HPDE6-E6E7 (cell line): ENCODE results near the gene ASH1L.
"Not testable (repeated sequence)": the region's sequence is repeated elsewhere in the genome, so short reads cannot be mapped to it uniquely, and the experiment has no call there.

Source experiments
- DNase-seq: peaks from one replicate; pipeline ENCODE4 v3.0.0; 2011; ENCODE audit warnings: missing footprints; ENCODE audit errors: extremely low spot score

ASH1L gene

DNA sequence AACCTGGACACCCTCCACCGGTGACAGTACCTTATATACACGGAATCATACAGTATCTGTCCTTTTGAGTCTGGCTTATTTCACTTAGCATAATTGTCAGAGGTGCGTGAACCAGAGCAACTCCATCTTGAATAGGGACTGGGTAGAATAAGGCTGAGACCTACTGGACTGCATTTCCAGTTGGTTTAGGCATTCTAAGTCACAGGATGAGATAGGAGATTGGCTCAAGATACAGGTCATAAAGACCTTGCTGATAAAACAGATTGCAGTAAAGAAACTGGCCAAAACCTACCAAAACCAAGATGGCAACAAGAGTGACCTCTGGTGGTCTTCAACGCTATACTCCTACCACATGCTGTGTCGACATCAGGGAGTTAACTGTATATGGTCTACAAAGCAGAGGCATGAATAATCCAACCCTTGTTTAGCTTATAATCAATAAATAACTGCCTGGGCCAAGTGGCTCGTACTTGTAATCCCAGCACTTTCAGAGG is 255.3 kb downstream of the ASH1L start:
- DNase-seq, result no peak

DNA sequence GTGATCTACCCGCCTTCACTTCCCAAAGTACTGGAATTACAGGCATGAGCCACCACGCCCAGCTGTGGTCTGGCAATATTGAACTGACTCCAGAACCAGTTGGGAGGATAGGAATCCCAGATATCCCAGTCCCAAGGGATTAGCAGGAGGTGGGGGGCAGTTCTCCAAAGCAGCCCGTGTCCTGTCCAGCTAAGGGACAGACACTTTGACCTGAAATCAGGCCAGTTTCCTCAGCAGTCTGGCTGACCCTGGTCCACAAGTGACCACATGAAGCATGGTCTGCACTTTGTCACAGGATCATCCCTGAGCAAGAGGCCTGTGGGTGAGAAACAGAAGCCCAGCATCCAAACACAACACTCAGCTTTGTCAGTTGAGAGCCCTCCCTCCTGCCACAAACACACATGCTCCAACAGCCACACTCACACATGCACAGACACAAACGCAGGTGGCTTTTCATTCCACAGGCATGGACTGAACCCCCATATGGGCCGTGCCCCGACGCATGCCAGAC is 256.7 kb downstream of the ASH1L start:
- no peak for DNase-seq

DNA sequence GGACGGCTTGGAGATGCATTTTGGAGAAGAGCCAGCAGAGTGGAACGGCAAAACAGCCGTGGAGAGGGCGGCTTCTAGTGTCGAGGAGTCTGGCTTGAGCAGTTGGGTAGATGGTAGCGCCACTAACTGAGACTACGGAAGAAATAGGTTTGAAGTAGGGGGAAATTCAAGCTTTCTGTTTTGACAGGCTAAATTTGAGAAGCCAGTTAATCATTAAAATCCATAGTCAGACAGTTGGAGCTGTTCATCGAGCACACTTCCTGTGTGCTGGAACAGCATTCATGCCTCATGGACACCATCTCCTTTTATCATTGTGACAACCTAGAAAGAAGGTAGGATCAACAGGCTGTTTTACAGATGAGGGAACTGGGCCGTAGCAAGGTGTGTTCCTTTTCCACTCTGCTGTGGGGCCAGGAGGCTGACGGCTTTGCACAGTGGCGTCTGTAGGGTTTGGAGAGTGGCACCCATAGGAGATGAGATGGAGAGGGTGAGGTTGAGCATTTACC is 258.0 kb downstream of the ASH1L start:
- DNase-seq, result no peak

DNA sequence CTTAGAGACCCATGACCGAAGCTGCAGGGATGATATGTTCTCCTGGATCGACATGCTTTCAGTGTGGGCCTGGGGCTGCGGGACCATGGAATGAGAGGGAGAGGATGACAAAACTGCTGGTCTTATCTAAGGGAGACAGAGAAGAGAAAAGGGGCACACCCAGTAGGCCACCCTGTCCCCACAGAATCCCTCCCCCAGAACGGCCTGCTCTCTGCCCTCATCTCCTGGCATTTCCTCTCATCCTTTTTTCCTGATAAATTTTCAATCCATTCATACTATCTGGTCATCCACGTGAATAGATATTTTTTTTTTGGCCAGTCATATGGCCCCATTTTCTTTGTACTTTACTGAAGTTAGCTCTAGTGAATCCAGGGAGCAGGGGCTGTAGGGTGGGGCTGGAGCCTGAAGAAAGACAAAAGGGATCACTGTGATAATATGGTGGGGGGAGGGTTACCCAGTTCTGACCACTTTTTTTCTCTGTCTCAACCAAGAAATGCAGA is 261.2 kb downstream of the ASH1L start, which contains the start of gene PKLR:
Gene PKLR, minus strand, starts transcription at position 97 of the 500 bp plus-strand sequence. Its CDS starts 43 bp downstream, at position 54.
- DNase-seq, result no peak

DNA sequence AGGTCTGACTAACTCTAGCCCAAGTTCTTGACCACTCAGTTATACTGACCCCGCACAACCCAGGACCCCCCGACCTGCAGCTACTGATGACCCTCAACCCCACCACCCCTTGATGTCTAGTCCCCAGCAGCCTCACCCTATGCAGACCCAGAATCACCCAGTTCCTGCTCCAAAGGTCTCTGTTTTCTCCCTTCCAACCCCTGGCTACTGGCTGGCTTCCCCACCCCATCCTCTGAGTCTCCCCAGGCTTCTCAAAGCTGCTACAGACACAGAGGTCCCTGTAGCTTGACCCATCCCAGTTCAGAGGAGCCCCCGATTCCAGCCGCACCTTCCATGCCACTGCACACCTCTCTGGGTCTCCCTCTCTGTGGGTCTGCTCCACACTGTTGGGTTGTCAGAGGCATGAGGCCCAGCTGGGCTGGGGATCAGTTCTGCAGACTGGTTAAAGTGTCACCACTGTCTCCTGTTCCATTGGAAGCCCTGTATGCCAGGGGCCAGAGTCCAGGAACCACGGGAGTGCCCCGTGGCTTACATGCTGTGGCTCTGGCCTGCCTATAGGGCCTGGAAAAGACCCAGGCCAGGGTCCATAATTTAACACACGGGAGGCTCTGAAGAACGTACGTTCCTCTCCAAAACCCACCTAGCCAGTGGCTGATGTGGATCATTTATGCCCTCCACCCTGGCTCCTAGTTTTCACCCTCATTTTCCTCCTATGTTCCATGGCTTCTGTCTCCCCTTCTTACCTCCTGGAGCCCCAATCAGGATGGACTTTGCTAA is 261.9 kb downstream of the ASH1L start:
- DNase-seq, result no peak

DNA sequence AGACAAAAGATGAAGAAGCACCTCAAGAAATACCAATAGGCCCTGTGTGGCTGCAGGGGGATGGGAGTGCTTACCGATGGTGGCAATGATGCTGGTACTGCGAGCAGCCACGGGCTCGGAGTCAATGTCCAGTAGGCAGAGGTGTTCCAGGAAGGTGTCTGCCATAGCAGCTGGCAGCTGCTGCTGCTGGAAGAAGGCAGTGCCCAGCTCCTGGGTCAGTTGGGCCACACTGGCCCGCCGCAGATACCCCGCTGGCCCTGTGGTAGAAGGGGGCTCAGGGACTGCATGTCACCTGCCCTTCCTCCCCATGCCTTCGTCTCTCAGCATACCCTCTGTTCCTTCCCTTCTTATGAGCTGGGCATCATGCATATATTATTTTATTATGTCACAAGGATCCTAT is 262.6 kb downstream of the ASH1L start:
- no peak for DNase-seq

DNA sequence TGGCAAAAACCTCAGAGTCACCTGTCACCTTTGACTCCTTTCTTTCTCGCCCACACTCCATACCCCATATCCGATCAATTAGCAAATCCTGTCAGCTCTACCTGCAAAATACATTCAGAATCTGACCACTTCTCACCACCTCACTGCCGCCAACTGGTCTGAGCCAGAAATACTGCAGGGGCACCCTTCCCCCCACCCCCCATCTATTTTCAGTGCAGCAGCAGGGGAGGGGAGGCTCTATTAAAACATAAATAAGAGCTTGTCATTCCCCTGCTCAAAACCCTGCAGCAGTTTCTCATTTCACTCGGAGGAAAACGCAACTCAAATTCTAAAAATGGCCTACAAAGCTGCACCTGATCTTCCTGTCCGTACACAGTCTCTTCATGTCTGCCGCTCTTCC is 265.2 kb downstream of the ASH1L start:
- DNase-seq, result no peak

DNA sequence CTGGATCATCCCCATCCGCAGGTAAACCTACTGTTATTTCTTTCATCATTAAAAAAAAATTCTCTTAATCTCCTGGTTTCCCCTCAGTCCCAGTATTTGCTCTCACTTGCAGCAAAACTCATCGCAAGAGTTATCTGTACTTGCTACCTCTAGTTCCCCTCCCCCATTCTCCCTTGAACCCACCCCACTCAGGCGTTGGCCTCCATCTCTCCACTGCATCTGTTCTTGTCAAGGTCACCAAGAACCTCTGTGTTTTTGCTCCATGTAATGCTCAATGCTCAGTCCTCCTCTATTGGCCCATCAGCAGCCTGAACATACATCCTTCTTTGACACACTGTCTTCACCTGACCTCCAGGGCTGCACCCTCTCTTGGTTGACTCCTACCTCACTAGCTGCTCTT is 265.9 kb downstream of the ASH1L start:
- no peak for DNase-seq

DNA sequence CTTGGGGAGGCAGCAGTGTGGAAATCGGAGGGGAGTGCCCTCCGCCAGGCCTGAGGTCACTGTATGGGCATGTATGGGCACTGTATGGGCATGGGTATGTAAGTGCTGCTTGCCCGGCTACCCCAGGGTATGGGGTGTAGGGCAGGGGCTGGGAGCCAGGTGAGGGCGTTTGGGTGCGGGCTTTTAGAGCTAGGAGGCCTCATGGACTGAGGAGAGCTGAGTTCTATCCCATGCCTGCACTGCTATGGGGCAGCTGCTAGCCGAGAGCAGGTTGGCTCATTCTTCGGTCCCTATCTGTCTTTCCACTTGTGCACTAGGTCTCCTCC is 266.7 kb downstream of the ASH1L start:
- no peak for DNase-seq

DNA sequence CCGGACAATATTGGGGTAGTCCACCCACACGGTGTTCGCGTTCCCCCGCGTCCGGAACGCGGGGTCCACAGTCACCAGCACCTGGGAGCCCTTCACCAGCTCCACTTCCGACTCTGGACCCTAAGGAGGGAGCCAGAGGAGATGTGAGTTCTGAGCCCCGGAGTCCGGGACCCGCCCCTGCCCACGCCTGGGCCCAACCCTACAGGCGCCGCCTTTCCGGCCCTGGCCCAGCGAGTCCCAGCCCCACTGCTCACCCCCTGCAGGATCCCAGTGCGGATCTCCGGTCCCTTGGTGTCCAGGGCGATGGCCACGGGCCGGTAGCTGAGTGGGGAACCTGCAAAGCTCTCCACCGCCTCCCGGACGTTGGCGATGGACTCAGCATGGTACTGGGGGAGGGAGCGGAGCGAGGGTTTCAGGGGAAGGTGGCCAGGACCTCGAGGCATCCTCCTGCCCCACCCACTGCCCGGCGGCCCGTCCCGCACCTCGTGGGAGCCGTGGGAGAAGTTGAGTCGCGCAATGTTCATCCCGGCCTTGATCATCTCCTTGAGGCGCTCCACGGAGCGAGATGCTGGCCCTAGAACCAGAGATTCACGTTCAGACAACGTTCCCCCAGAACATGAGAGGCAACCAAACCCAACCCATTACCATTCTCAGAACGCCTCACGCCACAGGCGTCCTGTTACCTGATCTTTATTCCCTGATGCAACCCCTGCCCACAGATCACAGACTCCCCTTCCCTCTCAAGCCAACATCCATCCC is 267.2 kb downstream of the ASH1L start:
- no peak for DNase-seq

DNA sequence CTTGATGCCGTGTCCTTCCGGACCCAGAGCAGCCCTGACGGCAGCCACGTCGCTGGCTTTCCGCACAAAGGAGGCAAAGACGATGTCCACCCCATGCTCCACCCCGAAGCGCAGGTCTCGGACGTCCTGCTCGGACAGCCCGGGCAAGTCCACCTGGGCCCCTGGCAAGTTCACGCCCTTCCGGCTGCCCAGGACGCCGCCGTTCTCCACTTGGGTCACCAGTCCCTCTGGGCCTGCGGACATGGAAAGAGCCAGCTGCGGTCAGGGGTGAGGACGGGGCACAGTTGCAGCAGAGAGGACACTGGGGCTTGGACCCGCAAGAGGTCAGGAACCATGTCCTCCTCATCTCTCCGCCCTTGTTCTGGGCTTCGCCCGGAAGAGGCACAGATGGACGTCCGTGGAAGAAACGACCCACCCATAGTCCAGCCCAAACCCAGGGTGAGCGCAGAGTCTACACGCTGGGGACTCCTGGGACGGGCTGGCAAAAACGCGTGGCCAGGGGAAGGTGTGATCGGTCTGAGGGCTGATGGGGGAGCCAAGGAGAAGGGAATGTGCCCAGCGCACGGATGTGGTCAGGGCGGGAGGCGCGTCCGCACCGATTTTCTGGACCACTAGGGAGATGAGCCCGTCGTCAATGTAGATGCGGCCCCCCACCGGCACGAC is 268.0 kb downstream of the ASH1L start:
- DNase-seq, result no peak

DNA sequence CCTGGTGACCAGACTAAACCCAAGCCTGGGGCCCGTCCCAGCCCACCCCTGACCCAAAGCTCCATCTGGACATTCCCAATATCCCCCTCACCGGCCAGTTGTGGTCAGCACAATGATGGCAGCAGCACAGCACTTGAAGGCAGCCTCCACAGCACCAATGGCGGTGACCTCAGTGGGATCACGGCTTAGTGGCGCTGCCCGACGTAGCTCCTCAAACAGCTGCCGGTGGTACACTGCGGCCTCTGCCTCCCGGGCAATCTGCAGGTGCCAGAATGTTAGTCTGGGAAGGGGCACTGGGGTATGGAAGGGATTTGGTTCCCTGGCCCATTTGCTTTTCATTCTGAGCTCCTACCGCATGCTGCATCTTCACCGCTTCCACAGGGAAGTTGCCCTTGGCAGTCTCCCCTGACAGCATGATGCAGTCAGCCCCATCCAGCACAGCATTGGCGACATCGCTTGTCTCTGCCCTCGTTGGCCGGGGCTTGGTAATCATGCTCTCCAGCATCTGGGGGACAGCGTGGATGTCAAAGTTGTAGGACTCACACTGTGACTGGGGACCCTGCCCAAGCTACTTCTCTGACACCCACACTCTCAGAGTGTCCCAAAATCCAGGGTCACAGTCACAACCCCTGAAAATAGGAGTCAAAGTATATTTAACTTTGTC is 269.4 kb downstream of the ASH1L start:
- DNase-seq, result no peak

DNA sequence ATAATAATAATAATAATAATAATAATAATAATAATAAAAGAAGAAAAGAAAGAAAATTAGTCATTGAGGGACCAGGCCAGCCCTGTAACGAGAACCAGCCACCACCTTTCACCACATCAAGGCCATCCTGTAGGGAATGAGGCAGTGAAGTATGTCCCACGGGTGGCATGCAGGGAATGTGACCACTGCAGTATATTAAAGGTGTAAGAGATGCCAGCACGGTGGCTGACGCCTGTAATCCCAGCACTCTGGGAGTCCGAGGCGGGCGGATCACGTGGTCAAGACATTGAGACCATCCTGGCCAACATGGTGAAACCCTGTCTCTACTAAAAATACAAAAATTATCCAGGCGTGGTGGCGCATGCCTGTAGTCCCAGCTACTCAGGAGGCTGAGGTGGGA is 271.6 kb downstream of the ASH1L start:
- DNase-seq, result not testable (repeated sequence)

DNA sequence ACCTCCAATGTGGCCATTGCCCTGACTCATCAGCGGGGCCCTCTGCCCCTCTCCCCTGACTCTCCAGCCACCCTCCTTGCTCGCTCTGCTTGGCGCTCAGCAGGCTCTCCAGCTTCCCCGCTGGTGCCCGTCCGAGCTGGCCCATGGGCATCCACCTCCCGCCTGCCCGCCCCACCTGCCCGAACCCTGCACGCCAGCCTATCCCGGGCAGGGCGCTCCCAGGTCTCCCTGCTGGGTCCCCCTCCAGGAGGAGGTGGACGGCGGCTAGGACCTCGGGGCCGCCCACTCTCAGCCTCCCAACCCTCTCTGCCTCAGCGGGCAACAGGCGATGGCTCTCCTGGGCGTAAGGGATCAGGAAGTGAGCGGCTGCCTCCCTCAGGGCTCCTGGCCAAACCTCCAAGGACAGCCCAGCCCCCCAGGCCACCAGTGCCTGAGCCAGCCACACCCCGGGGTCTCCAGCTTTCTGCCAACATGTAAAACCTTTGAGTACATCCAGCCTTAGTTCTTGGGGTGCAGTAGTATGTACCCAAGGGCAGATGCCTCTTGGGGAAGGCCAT is 274.5 kb downstream of the ASH1L start:
- no peak for DNase-seq

DNA sequence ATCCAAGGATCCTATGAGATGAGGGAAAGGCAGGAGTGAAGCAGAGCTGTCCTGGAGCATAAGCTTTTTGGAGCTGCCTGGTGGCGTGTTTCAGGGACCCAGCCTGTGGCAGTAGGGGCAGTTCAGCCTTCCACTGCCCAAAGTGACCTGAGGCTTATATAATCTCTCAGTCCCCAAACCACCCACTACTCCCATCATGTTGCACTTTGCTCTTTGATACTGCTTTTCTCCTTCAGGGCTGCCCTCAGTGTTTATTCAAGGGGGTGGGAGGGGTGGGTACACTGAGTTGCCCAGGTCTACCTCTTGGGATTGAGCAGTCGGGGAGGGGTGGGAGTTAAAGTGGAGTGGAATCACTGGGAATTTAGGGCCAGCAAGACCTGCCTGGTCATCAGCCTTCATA is 276.1 kb downstream of the ASH1L start:
- no peak for DNase-seq

DNA sequence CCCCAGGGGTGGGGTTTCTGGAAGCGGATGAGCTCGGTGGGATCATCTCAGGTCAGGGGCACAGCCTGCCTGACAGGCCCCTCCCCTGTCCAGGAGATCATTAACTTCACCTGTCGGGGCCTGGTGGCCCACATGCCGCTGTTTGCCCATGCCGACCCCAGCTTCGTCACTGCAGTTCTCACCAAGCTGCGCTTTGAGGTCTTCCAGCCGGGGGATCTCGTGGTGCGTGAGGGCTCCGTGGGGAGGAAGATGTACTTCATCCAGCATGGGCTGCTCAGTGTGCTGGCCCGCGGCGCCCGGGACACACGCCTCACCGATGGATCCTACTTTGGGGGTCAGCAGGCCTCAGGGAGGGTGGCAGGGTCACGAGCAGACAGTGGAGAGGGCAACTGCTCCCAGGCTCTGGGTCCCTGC is 277.0 kb downstream of the ASH1L start:
- no peak for DNase-seq
